COR-L47 (cell line): ENCODE results near the gene PIGQ.

Experiments used
- DNase-seq: peaks from one replicate; lab custom pipeline; 2025; lab: John Stamatoyannopoulos, UW

Gene PIGQ

DNA sequence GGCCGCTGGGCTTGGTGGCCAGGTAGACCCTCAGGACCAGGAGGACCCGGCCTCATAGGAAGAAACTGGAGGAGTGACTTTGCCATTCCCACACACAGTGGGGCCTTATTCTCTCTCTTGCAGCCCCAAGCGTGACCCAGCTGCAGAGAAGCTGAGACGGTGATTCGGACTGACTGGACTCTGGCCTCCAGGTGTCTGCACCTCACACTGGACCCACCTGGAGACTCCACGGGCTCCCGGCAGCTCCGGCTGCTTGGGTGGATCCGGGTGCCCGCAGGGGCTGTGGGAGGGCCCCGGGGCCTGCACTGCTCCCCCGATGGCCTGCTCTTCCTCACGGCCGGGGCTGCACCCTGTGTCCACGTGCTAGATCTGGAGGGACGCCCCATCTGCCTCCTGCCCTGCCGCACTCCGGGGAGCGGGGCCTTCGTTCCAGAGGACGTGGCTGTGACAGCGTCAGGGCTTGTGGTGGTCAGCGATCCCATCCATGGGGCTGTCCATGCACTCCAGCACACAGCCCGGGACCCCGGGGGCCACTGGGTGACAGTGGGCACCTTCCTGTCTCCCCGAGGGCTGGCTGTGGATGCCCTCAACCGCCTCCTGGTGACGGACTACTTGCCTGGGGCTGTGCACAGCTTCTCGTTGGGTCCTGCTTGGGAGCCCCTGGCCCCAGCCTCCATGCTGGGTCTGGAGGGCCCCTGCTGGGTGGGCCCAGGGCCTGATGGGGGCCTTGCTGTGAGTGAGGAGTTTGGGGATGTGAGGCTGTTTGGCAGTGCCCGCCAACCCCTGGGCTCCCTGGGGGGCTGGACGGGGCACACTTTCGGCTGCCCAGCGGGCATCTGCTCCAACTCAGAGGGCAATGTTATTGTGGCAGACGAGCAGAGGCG is 2.2 kb upstream of the PIGQ start:
- DNase-seq = no peak

DNA sequence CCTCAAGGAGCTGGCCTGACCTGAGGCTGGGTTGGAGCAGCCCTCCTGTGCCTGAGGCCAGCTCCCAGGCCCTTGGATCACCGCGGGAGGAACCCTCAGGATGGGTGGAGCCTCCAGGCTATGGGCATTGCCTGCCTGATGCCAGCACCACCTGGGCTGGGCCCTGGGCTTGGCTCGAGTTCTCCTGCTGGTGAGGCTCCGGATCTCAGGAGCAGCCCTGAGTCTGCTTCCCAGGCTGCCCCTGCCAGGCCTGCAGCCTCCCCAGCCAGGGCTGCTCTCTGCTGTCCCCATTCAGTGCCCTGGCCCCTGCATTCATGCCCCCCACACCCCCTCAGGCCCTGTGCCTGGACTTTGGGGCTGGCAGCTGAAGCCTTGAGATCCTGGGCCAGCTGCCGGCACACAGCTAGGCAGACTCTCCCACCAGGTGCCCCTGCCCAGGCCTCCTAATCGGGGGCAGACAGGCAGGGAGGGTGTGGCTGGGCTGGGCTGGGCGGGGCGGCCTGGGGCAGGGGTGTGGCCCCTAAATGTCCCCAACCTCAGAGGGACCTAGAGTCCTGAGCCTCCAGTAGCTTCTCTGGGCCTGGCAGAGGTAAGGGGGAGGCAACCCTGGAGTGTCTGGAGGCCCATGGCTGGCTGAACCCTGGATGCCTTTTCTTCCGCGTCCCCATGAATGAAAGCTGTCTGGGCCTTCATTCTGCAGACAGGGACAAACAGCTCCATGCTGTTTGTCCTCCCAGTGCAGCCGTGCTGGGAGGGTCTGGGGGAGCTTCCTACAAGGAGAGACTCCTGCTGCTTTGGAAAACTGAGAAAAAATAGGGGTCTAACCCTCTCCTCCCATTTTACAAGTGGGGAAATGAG is 1.1 kb upstream of the PIGQ start:
- DNase-seq = no peak

DNA sequence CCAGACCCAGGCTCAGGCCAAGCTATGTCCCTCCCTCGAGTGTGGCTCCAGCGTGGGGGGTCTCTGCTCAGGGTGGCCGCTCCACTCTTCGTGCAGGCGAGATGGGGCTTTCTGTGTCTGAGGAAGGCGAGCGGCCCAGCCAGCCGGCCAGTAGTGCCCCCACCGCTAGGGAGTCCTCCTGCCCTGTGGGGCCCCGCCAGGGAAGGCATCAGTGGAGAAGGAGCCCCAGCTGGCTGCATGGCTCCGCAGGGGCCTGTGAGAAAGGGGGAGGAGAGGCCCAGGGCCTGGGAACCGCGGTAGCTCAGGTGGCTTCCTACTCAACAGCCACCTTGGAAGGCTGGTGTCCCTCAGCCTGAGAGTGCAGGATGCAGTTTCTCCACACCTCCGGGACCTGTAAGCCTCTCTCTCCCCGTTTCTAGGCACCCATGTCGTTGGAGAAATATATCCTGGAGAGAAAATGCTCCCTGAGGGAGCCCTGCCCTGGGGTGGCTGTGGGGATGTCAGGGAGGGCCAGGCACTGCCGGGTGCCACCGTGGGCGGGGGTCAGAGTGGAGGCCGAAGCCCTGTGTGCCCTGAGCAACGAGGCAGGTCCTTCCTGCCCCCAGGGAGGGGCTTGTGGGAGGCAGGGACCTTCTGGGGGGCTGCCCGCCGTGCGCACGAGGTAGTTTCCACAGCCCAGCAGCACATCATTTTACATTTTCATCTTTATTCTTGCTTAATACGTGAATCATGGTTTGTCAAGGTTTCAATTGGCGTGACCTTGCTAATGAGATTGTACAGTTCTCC is 3.3 kb downstream of the PIGQ start:
- DNase-seq = no peak

DNA sequence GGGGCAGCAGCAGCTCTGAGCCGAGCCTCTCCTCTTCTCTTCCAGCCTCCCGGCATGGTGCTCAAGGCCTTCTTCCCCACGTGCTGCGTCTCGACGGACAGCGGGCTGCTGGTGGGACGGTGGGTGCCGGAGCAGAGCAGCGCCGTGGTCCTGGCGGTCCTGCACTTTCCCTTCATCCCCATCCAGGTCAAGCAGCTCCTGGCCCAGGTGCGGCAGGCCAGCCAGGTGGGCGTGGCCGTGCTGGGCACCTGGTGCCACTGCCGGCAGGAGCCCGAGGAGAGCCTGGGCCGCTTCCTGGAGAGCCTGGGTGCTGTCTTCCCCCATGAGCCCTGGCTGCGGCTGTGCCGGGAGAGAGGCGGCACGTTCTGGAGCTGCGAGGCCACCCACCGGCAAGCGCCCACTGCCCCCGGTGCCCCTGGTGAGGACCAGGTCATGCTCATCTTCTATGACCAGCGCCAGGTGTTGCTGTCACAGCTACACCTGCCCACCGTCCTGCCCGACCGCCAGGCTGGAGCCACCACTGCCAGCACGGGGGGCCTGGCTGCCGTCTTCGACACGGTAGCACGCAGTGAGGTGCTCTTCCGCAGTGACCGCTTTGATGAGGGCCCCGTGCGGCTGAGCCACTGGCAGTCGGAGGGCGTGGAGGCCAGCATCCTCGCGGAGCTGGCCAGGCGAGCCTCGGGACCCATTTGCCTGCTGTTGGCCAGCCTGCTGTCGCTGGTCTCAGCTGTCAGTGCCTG is 4.4 kb downstream of the PIGQ start:
- DNase-seq = no peak

DNA sequence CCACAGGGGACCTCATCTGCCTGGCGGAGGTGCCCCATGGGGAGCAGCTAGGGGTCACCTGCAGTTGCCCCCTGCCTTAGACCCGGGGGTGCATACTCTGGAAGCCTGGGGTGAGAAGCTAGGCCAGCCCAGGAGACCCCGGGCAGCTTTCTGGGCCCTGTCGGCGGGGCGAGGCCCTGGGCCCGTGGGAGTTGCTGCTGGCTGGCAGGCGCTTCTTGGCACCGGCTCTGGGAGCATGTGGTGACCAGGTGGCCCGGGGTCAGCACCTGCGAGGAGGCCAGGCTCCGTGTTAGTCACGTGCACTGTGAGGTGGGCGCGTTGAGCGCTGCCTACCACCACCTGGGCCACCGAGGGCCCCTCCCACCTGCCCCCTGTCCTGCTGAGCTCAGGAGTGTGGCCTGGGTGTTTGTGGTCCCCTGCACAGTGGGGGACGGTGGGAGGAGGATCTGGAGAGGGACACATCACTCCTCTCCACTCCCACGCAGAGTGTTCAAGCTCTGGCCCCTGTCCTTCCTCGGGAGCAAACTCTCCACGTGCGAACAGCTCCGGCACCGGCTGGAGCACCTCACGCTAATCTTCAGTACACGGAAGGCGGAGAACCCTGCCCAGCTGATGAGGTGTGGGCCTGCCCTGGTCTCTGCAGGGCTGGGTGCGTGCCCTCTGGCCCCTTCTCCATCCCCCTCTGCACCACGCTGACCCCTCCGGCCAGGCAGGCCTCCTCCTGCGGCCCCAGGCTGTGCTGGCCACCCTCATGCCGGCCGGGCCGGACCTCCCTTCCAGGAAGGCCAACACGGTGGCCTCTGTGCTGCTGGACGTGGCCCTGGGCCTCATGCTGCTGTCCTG is 5.8 kb downstream of the PIGQ start:
- DNase-seq = no peak

DNA sequence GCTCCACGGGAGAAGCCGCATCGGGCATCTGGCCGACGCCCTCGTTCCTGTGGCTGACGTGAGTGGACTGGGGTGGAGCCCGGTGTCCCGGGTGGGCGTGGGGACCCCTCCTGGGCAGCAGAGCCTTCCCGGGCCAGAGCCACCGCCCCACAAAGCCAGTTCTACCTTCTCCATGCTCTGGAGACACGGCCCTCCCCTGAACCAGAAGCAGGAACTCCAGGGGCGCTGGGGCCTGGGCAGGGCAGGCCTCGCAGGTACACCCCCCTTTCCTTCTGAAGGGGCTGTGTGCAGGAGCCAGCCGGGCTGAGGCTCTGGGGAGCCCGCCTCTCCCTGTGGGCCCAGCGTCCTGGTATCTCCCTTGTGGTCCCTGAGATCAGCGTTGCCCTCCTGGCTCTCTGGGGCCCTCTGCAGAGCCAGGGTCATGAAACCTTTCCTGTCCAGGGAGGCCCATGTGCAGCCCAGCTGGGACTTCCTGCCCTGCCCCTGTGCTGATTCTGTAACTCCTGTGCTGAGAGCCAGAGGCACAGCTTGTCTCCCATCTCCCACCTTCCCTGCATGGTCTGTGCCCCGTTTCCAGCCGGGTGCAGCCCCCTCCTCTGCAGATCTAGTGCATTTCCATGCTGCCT is 6.5 kb downstream of the PIGQ start:
- DNase-seq = no peak

DNA sequence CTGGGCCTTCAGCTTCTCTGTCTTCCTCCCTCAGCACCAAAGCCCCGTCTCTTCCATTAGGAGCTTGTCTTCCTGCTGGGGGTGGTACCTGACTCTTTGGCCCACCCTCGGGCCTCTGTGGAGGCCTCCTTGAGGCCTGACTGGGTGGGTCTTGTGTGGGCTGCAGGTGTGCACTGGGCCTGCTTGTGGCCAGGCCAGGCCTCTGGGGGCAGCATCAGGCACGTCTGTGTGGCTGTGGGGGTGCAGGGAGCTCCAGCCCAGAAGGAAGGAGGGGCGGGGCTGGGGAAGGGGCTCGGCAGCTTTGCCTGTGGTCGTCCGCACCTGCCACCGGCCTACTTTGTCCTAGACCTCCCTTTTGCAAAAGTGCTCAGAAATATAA is 7.0 kb downstream of the PIGQ start:
- DNase-seq = no peak

DNA sequence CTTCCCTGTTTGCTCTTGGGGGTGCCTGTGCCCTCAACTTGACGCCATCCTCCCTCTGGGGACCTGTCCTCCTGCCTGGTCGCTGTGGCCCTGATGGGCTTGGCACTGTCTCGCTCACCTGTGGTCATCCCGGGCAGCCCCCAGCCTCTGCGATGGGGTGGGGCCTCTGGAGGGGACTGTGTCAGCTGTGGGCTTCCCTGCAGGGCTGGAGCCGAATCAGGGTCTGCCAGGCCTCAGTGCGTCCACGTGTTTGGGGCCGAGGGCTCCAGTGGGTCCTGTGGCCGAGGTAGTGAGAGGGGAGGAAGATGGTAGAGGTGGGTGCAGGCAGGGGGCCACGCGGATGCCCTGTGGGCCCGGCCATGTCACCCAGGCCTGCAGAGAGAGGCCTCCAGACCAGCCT is 8.0 kb downstream of the PIGQ start:
- no peak for DNase-seq

DNA sequence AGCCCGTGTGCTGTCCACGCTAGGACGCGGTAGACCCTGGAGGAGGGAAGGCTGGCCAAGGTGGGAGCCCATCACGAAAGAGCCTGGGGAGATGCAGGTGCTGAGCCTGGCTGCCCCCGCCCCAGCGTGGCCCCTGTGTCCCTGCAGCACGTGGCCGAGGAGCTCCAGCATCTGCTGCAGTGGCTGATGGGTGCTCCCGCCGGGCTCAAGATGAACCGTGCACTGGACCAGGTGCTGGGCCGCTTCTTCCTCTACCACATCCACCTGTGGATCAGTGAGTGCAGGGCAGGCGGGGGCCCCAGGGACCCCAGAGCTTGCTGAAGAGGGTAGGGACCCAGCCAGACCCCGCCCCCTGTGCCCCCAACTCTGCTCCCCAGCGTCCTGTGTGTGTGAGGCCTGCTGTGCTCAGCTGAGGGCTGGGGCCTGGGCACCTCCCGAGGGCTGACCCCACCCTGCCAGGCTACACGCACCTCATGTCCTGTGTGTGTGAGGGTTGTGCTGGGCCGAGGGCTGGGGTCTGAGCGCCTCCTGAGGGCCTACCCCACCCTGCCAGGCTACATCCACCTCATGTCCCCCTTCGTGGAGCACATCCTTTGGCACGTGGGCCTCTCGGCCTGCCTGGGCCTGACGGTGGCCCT is 8.6 kb downstream of the PIGQ start:
- no peak for DNase-seq

DNA sequence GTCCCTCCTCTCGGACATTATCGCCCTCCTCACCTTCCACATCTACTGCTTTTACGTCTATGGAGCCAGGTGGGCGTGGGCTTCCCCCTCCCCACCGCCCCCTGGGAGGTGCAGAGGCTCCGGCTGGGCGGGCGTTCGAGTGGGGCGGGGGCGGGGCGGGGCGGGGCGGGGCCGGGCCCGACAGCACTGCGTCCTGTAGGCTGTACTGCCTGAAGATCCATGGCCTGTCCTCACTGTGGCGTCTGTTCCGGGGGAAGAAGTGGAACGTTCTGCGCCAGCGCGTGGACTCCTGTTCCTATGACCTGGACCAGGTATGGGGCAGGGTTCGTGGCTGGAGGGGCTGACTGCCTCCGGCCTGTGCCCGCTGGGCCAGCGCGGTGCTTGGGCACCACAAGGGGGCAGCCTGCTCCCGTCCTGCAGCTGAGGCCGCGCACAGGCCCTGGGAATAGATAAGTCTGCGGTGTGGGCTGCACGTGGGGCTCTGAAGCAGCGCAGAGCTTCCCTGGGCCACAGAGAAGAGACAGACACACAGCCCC is 9.2 kb downstream of the PIGQ start:
- no peak for DNase-seq

DNA sequence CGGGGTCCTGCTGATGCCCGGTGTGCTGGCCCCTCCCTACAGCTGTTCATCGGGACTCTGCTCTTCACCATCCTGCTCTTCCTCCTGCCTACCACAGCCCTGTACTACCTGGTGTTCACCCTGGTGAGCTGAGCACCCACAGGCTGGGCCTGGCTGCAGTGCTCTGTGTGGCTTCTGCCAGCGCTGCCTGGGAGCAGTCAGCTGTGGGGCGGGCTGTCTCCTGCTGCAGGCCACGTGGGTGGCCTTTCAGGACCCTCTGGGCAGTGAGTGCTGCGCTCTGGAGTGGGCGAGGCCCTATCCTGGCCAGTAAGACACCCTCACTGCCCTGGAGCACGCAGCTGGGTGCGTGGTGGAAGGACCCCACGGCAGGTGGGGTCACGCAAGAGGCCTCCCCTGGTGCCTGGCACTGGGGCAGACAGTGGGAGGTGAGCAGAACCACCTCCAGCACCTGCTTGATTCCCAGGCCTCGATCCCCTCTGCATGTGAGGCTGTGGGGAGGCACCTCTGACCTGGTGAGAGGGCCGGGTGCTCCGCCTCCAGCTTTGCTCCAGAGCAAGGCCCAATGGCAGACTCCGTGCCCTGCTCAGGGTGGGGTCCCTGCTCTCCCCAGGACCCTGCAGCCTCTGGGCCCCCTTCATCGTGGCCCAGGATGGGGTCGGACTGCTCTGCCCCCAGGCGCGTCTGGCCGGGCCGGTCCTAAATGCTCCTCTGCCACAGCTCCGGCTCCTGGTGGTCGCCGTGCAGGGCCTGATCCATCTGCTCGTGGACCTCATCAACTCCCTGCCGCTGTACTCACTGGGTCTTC is 10.6 kb downstream of the PIGQ start:
- no peak for DNase-seq

DNA sequence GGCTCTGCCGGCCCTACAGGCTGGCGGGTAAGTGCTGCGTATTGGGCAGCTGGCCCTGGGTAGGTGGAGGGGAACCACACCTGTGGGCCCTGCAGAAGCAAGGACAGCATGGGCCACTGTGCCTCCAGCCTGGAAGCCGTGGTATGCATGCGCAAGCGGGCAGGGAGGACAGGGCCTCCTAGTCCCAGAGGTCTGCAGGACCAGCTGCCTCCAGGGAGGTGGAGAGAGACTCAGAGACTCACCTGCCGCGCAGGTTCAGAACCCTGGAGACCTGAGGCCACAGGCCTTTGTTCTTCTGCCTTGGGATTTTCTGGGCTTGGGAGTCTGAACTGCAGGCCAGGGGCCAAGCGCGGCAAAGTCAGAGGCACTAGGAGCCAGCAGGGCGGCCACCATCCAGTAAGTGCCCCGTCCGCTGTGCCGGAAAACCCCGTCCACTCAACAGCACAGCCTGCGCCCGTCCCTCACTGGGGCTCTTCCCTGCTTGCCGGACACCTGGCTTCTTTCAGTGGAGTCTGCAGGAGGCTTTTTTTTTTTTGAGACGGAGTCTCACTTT is 11.3 kb downstream of the PIGQ start:
- DNase-seq = no peak

DNA sequence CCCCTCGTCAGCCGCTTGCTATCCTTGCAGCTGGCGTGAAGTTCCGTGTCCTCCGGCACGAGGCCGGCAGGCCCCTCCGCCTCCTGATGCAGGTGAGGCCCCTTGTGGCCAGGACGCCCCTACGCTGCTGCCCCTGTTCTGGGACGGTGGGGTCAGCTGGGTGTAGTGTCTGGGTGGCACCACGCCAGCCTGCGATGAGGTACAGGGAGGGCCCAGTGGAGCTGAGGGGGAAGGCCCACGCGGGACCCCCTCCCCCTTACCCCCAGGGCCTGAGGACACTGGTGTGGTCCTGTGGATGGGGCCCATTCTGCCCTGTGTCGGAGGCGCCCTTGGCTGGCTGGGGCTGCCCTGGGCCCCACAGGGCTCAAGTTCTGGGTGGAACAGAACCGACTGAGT is 12.4 kb downstream of the PIGQ start:
- no peak for DNase-seq

DNA sequence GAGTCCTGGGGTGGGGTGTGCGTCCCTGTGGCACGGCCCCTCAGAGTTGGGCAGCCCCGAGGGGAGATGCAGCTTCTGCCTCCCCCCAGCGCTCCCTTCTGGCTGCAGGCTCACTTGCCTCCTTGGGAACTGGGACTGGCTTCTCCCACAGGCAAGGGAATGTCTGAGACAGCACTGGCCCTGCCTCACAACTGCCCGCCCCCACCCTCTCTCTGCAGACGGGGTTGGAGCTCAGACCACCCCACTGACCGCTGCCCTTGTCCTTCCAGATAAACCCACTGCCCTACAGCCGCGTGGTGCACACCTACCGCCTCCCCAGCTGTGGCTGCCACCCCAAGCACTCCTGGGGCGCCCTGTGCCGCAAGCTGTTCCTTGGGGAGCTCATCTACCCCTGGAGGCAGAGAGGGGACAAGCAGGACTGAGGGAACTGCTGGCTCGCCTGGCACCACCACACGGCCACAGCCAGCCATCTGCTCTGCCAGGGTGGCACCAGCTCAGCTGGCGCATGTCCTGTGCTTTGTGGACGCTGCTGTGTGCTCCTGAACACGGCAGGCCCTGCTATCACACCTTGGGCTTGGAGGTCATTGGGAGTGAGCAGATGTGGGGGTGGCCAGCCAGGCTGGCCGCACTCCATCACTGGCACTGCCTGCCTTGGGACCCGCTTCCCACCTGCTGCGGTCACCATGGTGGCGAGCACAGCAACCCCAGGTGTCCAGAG is 13.0 kb downstream of the PIGQ start:
- no peak for DNase-seq

DNA sequence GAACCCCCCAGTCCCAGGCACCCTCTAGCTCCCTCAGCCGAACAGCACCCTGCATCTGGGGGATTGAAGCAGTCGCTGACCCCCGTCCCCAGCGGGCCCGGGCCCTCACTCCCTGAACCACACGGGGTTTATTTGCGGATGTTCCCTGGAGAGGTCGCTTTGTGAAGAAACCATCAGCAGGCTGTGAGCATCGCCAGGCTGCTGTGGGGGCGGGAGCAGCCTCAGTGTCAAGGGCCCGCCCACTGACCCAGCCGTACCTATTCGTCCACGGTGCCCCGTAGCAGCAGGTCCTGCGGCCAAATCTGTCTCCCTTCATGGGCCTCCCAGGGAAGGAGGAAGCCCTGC is 13.7 kb downstream of the PIGQ start:
- no peak for DNase-seq

DNA sequence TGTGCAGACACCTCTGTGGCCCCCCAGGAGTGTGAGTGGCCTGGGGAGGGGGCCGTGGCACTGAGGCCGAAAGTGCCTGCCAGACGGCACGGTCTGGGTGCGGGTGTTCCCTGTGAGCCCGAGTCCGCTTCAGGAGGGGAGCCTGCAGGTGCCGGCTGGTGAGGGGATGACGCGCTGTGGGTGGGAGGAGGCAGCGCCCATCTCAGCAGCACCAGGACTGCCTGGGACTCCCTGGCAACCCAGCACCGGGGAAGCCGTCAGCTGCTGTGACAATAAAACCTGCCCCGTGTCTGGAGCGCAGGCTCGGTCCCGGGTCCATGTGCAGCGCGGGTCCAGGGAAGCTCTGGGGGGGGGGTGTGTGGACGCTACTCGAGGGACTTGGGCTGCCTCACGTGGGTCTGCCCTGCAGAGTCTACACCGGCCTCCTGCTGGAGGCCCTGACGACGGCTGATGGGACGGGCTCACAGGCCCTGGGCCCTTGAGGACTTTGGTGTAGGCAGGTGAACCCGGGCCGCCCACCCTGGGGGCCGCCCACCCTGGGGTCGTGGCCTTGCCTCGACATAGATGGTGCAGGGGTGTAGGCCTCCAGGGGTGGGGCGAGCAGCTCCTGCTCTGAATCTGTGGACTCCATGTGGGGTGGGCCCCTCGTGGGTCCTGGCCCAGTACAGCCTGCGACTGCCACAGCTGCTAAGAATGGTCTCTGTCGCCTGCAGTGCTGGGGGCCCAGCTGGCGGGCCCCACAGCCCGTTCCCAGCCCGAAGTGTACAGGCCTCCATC is 14.2 kb downstream of the PIGQ start:
- DNase-seq = no peak

DNA sequence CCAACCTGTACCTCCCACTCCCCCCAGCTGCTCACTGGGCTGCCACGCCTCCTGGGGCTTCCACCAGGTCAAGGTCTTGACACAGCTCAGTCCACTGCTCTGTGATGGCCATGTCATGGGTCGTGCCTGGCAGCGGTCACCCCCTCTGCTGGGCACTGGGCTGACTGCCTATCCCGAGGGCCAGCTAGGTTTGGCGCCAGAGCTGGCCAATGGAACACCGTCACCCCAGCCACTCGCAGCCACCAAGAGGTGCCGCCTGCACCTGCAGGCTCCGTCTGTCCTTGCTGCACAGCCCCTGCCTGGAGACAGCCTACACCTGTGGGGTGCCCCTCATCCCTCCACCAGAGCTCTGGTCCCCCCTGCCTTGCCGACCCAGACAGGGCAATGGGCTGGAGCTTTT is 15.6 kb downstream of the PIGQ start:
- DNase-seq = peak; percentile 32
